Tongue (tissue), 2 donors: ENCODE measurements around the gene DNAJC3. TPM values are rescaled to one million over a fixed set of nuclear protein-coding genes. Genes with fewer than 3 reads are reported as not detected.
"Not testable (repeated sequence)": the region's sequence is repeated elsewhere in the genome, so short reads cannot be mapped to it uniquely, and the experiment has no call there.

ENCODE experiments used
- DNase-seq: peaks from one replicate; pipeline ENCODE4 v3.0.0-alpha.2; 2015
- total RNA-seq: library from RNA; depleted of rRNA; stranded (reverse); fragments of >200 nt; gene quantifications from one replicate; pipeline ENCODE4 v1.2.3, GENCODE V29; 2014

Gene DNAJC3
- 43.1 TPM for total RNA-seq

DNA sequence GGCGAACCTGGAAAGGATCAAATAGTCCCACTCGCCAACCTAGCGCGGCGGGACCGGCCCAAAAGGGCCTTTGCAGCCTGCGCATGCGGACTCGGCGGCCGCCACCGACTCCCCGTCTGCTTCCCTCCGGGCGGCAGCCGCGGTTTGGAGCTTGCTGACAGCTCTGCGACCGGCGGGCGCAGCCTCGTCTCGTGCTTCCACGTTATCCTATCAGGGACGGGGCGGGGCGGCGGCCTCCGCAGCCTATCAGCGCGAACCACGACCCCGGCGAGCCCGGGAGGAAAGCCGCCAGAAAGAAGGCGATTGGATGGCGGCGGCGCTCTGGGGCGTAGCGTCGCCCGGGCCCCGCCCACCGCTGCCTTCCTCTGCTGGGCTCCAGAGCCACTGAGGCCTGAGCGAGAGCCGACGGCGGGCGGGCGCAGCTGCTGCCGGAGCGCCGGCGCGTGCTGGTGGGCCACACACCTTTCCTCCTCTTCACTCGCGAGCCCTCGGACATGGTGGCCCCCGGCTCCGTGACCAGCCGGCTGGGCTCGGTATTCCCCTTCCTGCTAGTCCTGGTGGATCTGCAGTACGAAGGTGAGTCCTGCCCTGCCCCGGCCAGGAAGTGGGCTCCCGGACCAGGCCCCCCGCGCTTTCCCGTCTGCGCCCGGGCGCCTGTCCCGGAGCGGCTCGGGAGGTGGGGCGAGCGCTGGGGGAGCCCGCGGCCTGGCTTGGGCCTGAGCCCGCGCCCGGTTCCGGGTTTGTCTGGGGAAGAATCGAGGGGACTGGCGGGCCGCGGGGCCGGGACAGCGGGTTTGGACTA lies at the start of gene DNAJC3:
Gene DNAJC3 (plus strand): TSS at position 378 of the 802 bp plus-strand sequence. CDS start 117 bp downstream, at position 495.
- peak; percentile 99 for DNase-seq

GRCh38 chr13:95627590-95627989 lies 49.3 kb upstream of the DNAJC3 start:
- no peak for DNase-seq

DNA sequence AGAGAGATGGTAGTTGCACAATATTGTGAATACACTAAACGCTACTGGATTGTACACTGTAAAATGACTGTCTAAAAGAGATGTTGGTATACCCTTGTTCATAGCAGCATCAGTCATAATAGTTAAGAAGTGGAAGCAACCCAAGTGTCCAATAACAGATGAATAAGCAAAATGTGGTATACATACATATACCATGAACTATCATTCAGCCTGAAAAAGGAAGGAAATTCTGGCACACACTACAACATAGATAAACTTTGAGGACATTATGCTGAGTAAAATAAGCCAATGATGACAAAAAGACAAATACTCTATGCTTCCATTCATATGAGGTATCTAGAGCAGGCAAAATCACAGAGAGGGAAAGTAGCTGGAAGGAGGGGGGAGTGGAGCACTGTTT lies 48.5 kb upstream of the DNAJC3 start:
- no peak for DNase-seq

GRCh38 chr13:95629071-95629470 lies 47.9 kb upstream of the DNAJC3 start:
- DNase-seq: no peak

DNA sequence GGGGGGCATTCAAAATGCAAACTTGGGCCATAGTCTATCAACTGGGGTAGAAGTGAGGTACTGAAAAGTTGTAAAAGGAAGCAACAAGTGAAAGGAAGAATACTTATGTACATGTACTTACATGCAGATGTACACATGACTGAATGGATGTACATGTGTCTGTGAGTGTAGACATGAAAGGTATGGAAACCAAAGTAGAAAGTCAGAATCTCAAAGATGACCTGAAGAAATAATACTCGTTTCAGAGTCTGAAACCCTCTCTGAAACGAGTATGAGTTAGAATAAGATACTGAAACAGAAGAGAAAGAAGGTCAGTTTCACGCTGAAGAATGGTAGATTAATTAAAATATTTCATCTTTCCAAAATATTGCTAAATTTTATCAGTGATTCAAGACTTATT lies 46.3 kb upstream of the DNAJC3 start:
- DNase-seq: no peak

- DNase-seq: no peak
Observed at GRCh38 chr13:95636853-95637252, 40.1 kb upstream of the DNAJC3 start.

DNA sequence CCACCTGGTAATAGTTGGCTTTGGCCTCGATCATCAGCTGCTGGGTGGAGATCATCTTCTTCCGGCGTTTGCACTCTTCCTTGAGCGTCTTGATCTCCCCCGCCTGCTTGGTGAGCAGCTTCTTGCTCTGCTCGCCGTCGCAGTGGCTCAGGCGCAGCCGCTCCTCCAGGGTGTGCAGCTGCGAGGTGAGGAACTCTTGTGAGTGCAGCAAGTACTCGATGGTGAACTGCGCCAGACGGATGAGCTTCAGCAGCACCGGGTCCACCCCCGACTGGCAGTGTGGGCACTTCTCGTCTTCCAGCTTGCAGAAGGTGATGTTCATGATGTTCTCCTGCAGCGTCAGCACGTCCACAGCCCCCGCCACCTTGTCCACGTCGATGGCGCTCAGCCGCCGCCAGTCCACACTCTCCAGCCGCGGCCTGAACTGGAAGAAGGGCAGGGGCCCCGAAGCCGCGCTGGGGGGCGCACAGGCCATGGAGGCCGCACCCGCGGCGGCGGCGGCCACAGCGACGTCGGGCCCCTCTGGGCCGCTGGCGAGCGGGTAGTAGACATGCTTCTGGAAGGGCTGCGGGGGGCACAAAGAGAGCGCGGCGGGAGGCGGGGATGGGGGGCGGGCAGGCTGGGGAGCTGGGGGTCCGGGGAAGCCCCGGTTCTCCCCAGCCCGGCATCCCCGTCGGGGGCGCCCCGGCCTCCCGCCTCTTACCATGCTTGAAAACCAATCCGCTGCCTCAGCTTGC lies 35.5 kb upstream of the DNAJC3 start:
- DNase-seq: peak; percentile 33

DNA sequence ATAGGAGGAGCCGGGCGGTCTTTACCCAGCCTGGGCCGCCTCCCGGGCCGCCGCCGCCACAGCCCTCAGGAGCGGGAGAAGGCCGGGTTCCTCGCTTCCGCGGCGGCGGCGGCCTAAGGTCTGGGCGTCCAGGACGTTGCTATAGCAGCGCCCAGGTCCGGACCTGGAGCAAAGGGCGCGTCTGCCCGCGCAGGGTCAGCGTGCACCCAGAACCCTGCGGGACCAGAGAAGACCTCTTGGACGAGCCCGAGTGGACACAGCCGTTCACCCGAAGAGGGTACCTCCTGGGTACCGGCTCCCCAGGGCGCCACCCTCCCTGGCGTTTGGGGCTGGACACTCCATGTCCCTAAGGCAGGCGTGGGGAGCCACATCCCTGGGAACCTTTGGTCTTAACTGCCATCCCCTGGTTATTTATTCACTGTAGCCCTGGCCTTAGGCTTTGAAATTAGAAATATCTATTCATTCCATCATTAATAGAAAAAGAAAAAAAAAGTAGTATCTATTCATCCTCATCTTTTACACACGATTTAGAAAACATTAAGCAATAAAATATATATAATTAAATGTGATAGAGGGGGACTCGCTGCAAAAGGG lies 34.8 kb upstream of the DNAJC3 start:
- DNase-seq: peak; percentile 57

DNA sequence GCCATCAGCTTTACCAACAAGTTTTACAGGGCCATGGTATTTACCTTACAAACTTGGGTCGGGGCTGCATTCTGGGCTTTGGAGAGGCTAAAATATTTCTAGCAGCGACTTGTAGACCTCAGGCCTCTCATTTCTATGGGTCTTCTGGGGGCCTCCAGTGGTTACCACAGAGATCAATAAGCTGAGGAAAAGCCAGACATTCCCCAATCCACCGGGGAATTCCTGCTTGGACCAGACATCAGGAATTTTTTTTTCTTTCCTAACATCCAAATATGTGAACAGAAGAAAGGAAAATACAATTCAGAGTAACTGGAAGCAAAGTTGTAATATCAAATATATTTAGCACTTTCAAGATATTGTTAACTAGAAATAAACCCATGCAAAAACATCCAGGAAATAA lies 33.9 kb upstream of the DNAJC3 start:
- DNase-seq: peak; percentile 9

DNA sequence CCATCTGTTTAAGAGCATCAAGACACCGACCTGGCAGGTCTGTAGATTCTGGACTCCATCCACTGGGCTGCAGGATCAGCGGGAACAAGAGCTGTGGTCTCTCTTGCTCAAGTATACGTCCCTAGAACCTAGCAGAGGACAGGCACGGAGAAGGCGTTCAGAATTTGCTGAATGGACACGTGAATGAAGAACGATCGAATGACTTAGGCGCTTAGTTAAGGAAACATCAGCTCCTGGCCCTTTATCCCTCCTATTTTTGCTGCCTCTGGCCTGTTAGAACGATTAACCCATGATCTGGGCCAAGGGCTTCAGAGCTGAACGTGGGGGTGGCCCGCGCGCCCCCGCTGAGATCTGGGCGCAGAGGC lies 33.4 kb upstream of the DNAJC3 start:
- DNase-seq: peak; percentile 65

GRCh38 chr13:95643936-95644598 lies 32.9 kb upstream of the DNAJC3 start:
- DNase-seq: peak; percentile 59

DNA sequence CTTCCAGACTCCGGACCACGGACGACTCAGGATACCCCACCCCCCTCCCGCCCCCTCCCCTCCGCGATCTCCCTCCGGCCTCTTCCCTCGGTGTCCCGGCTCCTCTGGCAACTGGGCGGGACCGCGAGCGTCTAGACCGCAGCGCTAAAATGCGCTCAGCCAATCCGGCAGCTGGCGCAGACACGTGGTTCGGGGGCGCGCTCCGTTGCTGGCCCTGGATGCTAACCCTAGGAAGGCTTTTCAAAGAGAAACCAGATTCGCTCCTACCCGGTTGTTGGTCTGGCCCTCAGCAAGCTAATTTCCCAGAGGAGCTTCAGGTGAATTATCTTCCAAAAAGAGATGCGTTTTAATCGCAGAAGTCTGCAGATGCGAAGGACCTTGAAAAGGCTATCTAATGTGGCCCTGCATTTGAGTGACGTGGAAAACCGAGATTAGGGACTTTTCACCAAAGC lies 32.3 kb upstream of the DNAJC3 start, which contains the start of gene DZIP1:
Gene DZIP1 (minus strand): TSS at position 106 of the 452 bp plus-strand sequence. CDS start 2,677 bp downstream, outside the sequence.
- peak; percentile 94 for DNase-seq

DNA sequence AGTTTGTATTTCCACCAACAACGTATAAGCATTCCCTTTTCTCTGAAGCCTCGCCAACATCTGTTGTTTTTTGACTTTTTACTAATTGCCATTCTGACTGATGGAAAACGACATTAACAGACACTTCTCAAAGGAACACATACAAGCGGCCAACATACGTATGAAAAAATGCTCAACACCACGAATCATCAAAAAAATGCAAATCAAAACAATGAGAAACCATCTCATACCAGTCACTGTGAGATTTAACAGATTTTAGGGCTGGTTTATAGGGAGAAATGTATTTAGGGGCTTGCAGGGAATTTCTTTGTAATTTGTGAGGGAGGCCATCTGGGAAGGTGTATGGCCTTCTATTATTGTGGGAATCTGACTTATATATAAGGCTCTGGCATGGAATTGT lies 29.6 kb upstream of the DNAJC3 start:
- DNase-seq: no peak

GRCh38 chr13:95650696-95651095 lies 26.2 kb upstream of the DNAJC3 start:
- no peak for DNase-seq

DNA sequence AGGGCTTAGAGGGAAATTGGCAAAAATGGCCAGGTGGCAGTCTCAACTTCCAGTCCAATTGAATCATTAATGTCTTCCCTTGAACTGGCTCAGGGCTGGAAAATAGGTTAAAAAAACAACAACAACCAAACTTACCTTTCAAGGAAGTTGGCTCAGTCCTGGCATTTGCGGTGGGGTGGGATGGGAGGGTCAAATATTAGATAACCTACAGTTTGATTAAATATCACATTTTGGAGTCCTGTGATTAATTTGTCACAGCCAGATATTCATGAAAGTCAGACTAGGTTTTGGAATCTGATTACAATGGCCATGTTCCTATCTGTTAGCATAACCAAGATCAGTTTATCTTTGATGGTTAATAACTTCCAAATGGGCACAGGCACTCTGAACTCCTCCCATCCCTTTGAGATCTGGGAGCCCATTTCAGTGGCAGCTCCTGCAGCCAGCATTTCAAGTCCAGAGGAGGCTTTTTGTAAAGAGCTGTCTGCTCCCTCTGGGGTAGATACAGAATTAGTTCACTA lies 24.6 kb upstream of the DNAJC3 start:
- no peak for DNase-seq

- DNase-seq: peak; percentile 13
Observed at GRCh38 chr13:95652821-95653220, 24.1 kb upstream of the DNAJC3 start.

GRCh38 chr13:95656386-95657015 lies 20.4 kb upstream of the DNAJC3 start:
- no peak for DNase-seq

DNA sequence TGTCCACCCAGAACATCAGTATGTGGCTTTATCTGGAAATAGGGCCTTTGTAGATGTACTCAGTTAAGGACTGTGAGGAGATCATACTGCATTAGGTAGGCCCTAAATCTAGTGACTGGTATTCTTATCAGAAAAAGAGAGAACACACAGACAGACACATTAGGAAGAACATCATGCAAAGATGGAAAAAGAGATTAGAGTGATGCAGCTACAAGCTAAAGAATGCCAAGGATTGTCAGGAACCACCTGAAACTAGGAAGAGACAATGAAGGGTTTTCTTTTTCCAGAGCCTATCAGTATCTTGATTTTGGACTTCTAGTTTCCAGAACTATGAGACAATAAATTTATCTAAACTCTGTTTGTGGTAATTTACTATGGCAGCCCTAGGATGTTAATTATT lies 17.4 kb upstream of the DNAJC3 start:
- no peak for DNase-seq

- peak; percentile 73 for DNase-seq
Observed at GRCh38 chr13:95660981-95661581, 15.9 kb upstream of the DNAJC3 start.

DNA sequence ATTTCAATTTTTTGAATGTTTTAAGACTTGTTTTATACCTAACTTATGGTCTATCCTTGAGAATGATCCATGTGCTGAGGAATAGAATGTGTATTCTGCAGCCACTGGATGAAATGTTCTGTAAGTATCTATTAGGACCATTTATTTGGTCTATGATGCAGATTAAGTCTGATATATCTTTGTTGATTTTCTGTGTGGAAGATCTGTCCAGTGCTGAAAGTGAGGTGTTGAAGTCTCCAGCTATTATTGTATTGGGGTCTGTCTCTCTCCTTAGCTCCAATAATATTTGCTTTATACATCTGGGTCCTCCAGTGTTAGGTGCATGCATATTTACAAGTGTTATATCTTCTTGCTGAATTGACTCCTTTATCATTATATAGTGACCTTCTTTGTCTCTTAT lies 9.7 kb upstream of the DNAJC3 start:
- DNase-seq: not testable (repeated sequence)

- no peak for DNase-seq
Observed at GRCh38 chr13:95671597-95671996, 5.3 kb upstream of the DNAJC3 start.
